GM18867 (cell line): Measurements from ENCODE around the gene RNF168.
A peak's percentile ranks its signal among the peaks of the same experiment; 100 is the strongest.
"Not testable (repeated sequence)": the region's sequence is repeated elsewhere in the genome, so short reads cannot be mapped to it uniquely, and the experiment has no call there.

Experiments
- ATAC-seq: cut with Tn5 transposase; IDR thresholded peaks from one replicate; pipeline ENCODE4 v1.9.1; 2021; ENCODE audit warnings: mild to moderate bottlenecking, moderate library complexity; ENCODE audit not compliant: unreplicated experiment

RNF168 gene

DNA sequence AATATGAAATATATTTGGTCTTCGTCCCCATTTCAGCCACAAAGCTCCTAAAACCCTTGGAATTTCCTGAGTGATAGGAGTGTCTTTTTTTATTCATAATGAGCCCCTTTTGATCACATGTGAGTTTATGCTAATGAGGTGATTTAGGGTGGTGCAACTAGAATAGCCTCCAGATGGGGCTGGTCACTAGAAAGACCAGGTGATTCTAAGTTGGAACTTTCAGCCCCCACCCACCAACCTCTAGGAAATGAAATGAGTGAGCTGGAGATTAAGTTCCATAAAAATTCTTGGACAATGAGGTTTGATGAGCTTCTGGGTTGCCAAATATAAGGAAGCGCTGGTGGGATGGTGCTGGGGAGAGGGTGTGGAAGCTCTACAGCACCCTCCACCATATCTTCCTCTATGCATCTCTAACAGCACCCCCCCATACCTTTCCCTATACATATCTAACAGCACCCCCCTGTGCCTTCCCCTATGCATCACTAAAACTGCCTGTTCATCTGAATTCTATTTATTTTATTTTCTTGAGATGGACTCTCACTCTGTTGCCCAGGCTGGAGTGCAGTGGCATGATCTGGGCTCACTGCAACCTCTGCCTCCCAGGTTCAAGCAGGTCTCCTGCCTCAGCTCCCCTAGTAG lies 13.7 kb upstream of the RNF168 start:
- ATAC-seq = no peak

DNA sequence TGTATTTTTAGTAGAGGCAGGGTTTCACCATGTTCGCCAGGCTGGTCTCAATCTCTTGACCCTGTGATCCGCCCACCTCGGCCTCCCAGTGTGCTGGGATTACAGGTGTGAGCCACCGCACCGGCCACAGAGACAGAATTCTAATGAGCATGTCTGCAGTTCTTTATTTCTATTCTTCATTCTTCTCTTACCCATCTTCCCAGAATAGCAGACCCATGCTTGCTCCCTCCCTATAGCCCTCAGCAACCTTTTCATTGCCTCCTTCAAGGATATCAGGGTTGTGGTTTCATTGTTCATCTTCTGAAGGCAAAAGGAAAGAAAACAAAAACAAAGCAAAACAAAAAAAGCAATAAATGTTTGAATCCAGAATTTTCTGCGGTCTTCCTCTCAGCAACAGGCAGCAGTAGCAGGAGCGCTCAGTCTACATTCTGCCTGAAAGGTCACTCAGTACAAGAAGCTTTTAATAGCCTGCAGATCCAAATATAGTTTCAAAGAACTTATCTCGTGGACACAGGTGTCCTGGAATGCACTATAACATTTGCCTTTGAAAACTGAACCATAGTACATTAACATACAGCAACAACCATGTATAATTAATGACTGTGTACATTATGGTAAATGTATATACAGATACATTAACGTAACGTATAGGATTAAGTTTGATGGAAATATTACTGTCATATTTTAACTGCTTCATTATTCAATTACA lies 11.5 kb upstream of the RNF168 start, which contains the start of gene SMCO1:
Gene SMCO1, minus strand, starts transcription at position 434 of the 709 bp plus-strand sequence. Its CDS starts 137 bp downstream, at position 297.
- ATAC-seq = no peak

DNA sequence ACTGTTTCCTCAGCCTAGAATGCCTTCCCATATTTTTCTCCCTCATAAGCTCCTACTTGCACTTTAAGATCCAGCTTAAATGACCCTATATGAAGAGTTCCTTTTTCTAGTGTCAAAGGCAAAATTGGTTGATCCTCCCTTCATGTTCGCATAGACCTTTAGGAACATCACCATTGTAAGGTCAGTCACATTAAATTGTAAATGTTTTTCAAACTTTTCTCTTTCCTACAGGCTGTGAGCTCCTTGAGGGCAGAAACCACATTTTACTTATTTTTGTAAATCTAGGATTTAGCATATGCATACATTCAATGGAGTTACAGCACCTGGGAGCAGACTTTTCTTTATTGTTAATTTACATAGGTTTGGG lies 10.8 kb upstream of the RNF168 start:
- no peak for ATAC-seq

DNA sequence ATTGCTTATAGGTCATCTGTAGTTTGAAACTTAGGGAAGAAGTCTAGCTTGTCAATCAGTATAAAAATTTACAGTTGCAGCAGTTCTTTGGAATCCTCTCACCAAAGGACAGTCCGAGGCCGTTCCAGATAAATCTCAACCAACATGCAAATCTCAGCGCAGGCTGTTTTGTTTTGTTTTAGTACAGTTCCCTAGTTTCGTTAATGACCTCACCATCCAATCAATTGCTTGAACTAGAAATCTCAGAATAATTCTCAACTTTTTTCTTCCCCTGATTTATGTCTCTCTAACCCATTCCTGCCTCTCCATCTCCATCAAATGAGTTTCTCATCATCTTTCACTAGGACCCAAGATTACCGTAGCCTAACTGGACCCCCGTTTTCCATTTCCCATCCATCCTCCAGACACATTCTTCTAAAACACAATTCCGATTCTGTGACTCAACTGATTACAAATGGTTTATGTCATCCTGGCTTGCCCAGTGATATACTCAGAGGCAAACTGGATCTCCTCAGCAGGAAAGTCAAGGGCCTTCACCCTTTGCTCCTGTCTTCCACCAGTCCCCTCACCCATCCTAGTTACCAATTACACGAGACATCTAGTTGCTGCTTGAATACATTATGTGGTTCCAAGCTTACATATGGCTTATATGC lies 10.3 kb upstream of the RNF168 start:
- ATAC-seq = no peak

DNA sequence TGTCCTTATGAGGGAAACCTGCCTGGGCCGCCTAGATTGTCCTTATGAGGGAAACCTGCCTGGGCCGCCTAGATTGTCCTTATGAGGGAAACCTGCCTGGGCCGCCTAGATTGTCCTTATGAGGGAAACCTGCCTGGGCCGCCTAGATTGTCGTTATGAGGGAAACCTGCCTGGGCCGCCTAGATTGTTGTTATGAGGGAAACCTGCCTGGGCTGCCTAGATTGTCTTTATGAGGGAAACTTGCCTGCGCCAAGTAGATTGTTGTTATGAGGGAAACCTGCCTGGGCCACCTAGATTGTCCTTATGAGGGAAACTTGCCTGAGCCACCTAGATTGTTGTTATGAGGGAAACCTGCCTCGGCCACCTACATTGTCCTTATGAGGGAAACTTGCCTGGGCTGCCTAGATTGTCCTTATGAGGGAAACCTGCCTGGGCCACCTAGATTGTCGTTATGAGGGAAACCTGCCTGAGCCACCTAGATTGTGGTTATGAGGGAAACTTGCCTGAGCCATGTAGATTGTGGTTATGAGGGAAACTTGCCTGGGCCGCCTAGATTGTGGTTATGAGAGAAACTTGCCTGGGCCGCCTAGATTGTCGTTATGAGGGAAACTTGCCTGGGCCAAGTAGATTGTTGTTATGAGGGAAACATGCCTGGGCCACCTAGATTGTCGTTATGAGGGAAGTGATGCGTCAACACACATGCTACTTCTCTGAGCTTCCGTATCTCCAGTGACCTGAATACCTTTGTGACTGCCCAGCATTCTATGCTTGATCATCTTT lies 8.3 kb upstream of the RNF168 start:
- not testable (repeated sequence) for ATAC-seq

DNA sequence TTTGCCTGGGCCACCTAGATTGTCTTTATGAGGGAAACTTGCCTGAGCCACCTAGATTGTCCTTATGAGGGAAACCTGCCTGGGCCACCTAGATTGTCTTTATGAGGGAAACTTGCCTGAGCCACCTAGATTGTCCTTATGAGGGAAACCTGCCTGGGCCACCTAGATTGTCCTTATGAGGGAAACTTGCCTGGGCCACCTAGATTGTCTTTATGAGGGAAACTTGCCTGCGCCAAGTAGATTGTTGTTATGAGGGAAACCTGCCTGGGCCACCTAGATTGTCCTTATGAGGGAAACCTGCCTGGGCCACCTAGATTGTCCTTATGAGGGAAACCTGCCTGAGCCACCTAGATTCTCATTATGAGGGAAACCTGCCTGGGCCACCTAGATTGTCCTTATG lies 7.5 kb upstream of the RNF168 start:
- ATAC-seq = not testable (repeated sequence)

DNA sequence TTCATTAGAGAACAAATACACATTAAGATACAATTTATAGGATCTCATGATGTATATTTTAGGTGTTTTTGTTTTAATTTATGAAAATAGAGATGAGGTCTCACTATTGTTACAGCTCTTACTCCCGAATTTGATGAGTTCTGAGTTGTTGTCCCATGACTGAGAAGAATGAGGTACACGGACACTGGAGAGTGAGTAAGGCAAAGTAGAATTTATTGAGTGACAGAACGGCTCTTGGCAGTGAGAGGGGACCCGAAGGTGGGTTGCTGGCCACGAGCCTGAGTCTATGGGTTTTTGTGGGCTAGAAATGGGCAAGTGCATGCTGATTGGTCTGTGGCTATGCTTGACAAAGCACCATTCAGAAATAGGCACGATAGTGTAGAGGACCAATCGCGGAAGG lies 3.1 kb upstream of the RNF168 start:
- ATAC-seq = no peak

DNA sequence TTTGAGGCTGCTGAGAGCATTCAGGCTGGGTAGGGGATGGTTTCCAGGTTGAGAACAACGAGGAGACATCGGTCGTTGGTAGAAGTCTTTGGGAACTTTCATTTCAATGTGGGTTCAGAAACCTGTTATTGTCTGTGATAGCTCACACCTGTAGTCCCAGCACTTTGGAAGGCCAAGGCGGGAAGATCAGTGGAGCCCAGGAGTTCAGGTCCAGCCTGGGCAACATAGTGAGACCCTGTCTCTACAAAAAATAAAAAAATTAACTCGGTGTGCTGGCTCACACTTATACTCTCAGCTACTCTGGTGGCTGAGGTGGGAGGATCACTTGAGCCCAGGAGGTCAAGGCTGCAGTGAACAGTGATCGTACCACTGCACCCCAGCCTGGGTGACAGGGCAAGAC lies 988 bp upstream of the RNF168 start:
- no peak for ATAC-seq

DNA sequence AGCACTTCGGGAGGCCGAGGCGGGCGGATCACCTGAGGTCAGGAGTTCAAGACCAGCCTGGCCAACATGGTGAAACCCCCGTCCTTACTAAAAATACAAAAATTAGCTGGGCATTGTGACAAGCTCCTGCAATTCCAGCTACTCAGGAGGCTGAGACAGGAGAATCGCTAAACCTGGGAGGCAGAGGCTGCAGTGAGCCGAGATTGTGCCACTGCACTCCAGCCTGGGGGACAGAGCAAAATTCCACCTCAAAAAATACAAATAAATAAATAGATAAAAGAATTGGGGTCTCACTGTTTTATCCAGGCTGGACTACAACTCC lies 470 bp upstream of the RNF168 start:
- not testable (repeated sequence) for ATAC-seq

DNA sequence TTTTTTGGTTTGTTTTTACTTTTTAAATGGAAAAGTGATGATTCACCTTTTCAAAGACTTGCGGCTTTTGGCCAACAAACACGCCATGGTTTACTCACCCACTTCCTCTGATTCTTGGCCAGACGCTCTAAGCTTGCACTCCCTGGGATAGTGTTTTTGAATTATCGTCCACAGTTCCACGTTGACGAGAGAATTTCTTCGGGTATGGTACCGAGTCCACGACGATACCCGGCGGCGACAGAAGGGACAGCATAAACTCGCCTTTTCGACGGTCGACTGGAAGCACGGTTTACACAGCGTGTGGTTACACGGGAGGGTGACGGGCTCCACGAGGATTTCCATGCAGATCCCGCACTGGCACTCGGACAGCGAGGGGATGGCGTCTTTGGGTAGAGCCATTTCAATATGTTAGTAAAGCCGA lies 783 bp downstream of the RNF168 start:
- ATAC-seq = peak; percentile 7

DNA sequence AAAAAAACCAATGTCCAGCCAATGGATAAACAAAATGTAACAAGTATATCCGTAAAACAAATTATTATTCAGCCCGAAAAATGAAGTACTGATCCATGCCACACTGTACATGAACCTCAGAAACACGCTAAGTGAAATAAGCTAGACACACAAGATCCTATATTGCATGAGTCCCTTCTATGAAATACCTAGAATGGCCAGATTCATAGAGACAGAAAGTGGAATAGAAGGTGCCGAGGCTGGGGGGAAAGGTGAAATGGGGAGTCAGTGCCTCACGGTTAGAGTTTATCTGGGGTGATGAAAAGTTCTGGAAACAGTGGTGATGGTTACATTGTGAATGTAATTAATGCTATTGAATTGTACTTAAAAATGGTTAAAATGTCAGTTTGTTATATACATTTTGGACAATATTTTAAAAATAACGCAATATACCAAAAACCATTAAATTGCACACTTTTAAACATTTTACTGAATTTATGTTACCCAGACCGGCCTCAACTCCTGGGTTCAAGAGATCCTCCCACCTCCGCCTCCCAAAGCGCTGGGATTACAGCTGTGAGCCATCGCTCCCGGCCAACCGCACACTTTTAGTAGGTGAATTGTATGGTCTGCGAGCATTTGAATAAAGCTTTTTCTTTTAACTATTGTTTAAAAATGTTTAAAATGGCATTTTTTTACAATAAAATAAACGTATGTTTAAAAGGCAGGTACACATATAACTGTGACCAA lies 2.1 kb downstream of the RNF168 start:
- no peak for ATAC-seq

DNA sequence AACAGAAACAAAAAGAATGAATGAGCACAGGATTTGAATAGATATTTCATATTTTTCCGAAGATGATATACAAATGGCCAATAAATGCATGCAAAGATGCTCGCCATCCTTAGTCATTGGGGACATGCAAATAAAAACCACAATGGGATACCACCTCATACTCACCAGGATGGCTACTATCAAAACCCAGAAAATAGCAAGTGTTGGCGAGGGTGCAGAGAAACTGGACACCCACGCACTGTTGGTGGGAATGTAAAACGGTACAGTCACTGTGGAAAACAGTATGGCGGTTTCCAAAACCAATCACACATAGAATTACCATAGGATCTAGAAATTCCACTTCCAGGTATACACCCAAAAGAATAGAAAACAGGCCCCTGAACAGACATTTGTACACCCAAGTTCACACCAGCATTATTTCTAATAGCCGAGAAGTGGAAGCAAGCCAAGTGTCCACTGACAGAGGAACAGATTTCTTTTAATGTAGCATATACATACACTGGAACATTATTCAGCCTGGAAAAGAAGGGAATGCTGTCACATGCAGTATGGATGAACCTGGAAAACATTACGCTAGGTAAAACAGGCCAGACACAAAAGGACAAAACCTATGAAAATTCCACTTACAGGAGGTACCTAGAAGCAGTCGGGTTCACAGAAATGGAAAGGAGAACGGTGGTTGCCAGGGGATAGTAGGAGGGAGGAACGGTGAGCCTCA lies 3.6 kb downstream of the RNF168 start:
- no peak for ATAC-seq

DNA sequence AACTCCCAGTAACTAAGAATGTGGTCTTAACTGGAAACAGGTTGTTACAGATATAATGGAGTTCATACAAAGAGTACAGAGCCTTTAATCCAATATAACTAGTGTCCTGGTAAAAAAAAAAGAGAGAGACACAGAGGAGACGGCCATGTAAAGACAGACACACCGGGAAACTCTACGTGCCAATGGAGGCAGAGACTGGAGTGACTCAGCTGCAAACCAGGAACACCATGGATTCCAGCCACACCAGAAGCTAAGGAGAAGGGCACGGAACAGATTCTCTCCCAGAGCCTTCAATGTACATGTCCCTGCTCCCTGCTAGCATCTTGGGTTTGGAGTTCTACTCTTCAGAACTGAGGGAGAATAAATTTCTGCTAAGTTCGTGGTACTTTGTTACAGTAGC lies 4.5 kb downstream of the RNF168 start:
- no peak for ATAC-seq

DNA sequence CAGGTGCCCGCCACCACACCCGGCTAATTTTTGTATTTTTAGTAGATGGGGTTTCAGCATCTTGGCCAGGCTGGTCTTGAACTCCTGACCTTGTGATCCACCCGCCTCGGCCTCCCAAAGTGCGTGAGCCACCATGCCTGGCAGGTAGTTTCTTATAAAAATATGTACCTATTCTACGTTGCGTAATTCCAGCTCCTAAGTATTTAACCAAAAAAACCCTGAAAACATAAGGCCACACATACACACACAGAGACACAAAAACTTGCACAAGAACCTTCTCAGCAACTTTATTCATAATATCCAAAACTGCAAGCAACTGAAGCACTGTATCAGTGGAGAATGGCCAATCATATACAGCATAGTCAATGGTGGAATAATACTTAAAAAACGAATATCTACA lies 5.3 kb downstream of the RNF168 start:
- ATAC-seq = no peak

DNA sequence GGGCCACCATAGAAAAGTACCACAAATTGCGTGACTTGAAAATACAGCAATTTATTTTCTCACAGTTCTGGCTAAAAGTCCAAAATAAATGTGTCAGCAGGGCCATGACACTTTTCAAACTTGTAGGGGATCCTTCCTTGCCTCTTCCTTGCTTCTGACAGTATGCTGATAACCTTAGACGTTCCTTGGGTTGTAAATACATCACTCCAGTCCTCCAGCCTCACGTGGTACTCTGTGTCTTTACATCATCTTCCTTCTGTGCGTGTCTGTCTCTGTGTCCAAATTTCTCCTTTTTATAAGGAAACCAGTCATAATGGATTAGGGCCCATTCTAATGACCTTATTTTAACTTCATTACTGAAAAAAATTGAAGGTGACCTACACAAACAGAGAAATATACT lies 7.4 kb downstream of the RNF168 start:
- ATAC-seq = no peak

DNA sequence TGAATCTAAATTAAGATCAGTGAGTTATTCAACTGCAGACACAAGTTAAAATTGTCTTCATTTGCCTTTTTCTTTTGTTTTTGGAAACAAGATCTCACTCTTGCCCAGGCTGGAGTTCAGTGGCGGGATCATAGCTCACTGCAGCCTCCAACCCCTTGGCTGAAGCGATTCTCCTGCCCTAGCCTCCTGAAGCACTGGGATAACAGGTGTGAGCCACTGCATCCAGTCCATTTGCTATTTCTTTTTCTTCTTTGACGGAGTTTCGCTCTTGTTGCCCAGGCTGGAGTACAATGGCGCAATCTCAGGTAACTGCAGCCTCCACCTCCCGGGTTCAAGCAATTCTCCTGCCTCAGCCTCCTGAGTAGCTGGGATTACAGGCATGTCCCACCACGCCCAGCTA lies 10.3 kb downstream of the RNF168 start:
- ATAC-seq = no peak

DNA sequence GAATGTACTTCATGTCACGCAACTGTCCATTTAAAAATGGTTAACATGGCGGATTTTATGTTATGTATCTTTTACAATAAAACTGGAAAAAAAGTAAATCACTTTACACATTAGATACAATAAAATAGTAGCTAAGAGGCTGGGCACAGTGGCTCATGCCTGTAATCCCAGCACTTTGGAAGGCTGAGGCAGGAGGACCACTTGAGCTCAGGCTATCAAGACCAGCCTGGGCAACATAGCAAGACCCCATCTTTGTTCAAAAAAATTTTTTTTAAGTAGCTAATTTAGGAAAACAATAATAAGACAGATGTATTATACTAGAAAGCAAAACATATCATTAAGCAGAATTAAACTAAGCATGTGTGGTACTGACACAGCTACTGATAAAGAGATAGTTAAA lies 11.5 kb downstream of the RNF168 start:
- ATAC-seq = no peak

DNA sequence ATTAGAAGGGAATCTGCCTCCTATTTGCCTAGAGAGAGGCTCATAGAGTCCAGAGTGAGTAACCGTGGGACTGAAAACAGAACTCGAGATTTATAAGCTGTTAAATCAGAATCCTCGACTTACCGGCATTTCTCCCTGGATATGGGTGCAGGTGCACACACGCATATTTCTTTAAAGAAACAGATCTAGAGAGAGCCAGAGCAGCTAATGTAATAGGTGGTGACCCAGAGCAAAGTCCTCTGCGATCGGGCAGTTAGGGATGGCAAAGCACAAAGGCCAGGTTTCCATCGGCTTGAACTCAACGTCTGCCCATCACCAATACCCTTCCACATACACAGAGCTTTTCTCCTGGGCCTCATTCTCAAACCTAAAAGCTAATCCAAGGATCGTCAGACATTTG lies 13.8 kb downstream of the RNF168 start:
- ATAC-seq = no peak

DNA sequence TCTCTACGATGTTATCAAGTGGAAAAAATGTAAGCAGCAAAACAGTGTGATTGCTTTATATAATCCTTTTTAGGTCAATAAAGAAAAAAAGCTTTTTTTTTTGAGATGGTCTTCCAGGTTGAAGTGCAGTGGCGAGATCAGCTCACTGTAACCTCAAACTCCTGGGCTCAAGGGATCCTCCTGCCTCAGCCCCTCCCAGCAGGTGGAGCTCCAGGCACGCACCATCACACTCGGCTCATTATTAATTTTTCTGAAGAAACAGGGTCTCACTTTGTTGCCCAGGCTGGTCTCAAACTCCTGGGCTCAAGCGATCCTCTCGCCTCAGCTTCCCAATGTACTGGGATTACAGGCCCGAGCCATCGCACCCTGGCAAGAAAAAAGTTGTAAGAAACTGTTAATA lies 17.3 kb downstream of the RNF168 start:
- no peak for ATAC-seq

DNA sequence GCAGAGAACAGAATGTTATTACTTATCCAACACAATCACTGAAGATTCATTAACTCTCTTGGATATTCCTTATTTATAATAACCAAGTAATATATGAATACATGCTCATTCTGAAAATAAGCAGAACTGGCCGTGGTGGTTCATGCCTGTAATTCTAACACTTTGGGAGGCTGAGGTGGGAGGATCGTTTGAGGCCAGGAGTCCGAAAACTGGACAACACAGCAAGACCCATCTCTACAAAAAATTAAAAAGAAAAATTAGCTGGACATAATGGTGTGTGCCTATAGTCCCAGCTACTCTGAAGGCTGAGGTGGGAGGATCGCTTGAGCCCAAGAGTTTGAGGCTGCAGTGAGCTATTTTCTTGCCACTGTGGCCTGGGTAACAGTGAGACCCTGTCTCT lies 25.9 kb downstream of the RNF168 start:
- ATAC-seq = no peak
